GM08714 (cell line): Measurements from ENCODE around the gene SMPD3.
"Not testable (repeated sequence)": the region's sequence is repeated elsewhere in the genome, so short reads cannot be mapped to it uniquely, and the experiment has no call there.

Experiments used
- H3K4me3 ChIP-seq: fragments of 200-500 bp; sonication (Bioruptor generic); 2 replicates; pipeline ENCODE4 v1.5.1; 2014; ENCODE audit warnings: mild to moderate bottlenecking, low read length, inconsistent platforms
- ZNF274 ChIP-seq: IDR thresholded peaks from 2 replicates; pipeline ENCODE4 v1.6.1; 2012; ENCODE audit warnings: mild to moderate bottlenecking, low read depth, low read length

SMPD3 gene

GRCh38 chr16:68448360-68448970, at the start of gene SMPD3:
Gene SMPD3 (minus strand): TSS chr16:68448508. CDS start chr16:68372181, 76,327 bp downstream.
- peak within 1 kb of the TSS; percentile 41; the same call in 1 of the 2 replicates for H3K4me3 ChIP-seq
- TF ChIP-seq ZNF274, result no peak

GRCh38 chr16:68496689-68497088, 48.4 kb upstream of the SMPD3 start:
- no peak for TF ChIP-seq ZNF274
- no peak overlapping the region for H3K4me3 ChIP-seq

GRCh38 chr16:68494261-68494660, 46.0 kb upstream of the SMPD3 start:
- not testable (repeated sequence) for H3K4me3 ChIP-seq

- TF ChIP-seq ZNF274, result no peak
- no peak overlapping the region for H3K4me3 ChIP-seq
These were observed 45.2 kb upstream of the SMPD3 start for GRCh38 chr16:68493412-68494070.

GRCh38 chr16:68492543-68493411, 44.5 kb upstream of the SMPD3 start:
- no peak overlapping the region for H3K4me3 ChIP-seq
- TF ChIP-seq ZNF274, result no peak

- H3K4me3 ChIP-seq, result no peak overlapping the region
- TF ChIP-seq ZNF274, result no peak
These were observed 43.8 kb upstream of the SMPD3 start for GRCh38 chr16:68492151-68492542.

- H3K4me3 ChIP-seq, result no peak overlapping the region; the same call in 1 of the 2 replicates
- TF ChIP-seq ZNF274, result no peak
These were observed 43.3 kb upstream of the SMPD3 start for GRCh38 chr16:68491576-68491950.

- TF ChIP-seq ZNF274, result no peak
- H3K4me3 ChIP-seq, result no peak overlapping the region; the same call in 1 of the 2 replicates
These were observed 42.7 kb upstream of the SMPD3 start for GRCh38 chr16:68490829-68491575.

GRCh38 chr16:68490358-68490757, 42.0 kb upstream of the SMPD3 start:
- no peak for TF ChIP-seq ZNF274
- no peak overlapping the region for H3K4me3 ChIP-seq

GRCh38 chr16:68488554-68488953, 40.2 kb upstream of the SMPD3 start:
- no peak overlapping the region for H3K4me3 ChIP-seq
- no peak for TF ChIP-seq ZNF274

GRCh38 chr16:68487669-68488068, 39.4 kb upstream of the SMPD3 start:
- no peak for TF ChIP-seq ZNF274
- H3K4me3 ChIP-seq, result no peak overlapping the region

GRCh38 chr16:68487203-68487514, 38.9 kb upstream of the SMPD3 start:
- TF ChIP-seq ZNF274, result no peak
- no peak overlapping the region for H3K4me3 ChIP-seq

GRCh38 chr16:68486502-68487202, 38.3 kb upstream of the SMPD3 start:
- H3K4me3 ChIP-seq, result no peak overlapping the region
- TF ChIP-seq ZNF274, result no peak

GRCh38 chr16:68481636-68482035, 33.3 kb upstream of the SMPD3 start:
- no peak for TF ChIP-seq ZNF274

More at GRCh38 chr16:68481636-68482035, 33.3 kb upstream of the SMPD3 start:
- no peak overlapping the region for H3K4me3 ChIP-seq
